NB4 (cell line): ENCODE measurements around the gene COL9A3.

Experiments used
- DNase-seq: peaks from one replicate; pipeline ENCODE4 v3.0.0; 2010; ENCODE audit warnings: low read depth
- H3K4me3 ChIP-seq: one replicate; pipeline ENCODE4 v1.5.1; 2011; ENCODE audit warnings: mild to moderate bottlenecking, low read depth, low read length, moderate library complexity
- MYC ChIP-seq: IDR thresholded peaks from 2 replicates; pipeline ENCODE4 v1.6.1; 2011; ENCODE audit warnings: low read depth, low read length
- POLR2A ChIP-seq: IDR thresholded peaks from 2 replicates; pipeline ENCODE4 v1.6.1; 2011; ENCODE audit warnings: mild to moderate bottlenecking; ENCODE audit not compliant: insufficient read length; ENCODE audit errors: extremely low read depth
- TF ChIP-seq, protein P1 (sequence below): IDR thresholded peaks from 2 replicates; pipeline ENCODE4 v1.6.1; 2011; ENCODE audit warnings: low read depth, low read length
- TF ChIP-seq, protein P2 (sequence below): IDR thresholded peaks from one replicate; pipeline ENCODE4 v1.5.1; 2012; ENCODE audit warnings: low read depth, low read length

COL9A3 gene

DNA sequence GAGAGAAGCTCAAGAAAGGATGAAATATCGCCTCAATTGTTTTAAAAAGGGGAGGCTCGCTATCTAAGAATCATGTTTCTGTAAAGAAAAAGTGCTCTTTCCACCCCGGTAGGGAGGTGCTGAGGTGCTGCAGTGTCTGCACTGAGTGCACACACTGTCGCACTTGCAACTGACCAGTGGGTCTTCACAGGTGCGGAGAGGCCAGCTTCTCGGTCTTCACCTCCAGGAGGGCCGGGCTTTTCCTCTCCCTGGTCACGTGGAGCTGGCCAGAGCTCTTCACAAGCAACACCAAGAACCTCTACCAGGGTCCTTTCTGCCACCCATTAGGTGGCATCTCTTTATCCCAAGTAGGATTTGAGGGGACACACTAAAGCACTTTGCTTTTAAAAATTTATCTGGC is 72.6 kb downstream of the COL9A3 start:
- H3K4me3 ChIP-seq, result no peak overlapping the region
- DNase-seq, result no peak
- TF ChIP-seq POLR2A (no peak), MYC (no peak)
- TF ChIP-seq, protein P1, sequence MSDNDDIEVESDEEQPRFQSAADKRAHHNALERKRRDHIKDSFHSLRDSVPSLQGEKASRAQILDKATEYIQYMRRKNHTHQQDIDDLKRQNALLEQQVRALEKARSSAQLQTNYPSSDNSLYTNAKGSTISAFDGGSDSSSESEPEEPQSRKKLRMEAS, result no peak
- TF ChIP-seq, protein P2, sequence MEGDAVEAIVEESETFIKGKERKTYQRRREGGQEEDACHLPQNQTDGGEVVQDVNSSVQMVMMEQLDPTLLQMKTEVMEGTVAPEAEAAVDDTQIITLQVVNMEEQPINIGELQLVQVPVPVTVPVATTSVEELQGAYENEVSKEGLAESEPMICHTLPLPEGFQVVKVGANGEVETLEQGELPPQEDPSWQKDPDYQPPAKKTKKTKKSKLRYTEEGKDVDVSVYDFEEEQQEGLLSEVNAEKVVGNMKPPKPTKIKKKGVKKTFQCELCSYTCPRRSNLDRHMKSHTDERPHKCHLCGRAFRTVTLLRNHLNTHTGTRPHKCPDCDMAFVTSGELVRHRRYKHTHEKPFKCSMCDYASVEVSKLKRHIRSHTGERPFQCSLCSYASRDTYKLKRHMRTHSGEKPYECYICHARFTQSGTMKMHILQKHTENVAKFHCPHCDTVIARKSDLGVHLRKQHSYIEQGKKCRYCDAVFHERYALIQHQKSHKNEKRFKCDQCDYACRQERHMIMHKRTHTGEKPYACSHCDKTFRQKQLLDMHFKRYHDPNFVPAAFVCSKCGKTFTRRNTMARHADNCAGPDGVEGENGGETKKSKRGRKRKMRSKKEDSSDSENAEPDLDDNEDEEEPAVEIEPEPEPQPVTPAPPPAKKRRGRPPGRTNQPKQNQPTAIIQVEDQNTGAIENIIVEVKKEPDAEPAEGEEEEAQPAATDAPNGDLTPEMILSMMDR, result no peak

DNA sequence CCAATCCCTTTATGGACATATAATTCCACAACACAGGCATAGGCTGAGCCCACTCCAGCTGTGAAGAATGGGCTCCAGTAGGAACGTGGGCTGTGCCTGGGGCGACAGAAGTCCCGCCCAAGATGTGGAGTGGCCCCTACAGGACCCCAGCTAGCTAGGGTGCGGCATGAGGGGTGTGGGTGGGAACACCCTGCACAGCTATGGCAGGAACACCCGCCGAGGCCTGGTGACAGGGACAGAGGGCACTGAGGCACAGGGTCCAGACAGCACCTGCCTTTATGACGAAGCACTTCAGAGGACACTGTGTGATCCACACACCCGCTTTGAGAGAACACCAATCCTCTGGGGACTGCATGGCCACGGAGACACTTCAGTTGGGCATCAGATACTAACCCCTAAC is 73.0 kb downstream of the COL9A3 start:
- DNase-seq, result no peak
- TF ChIP-seq, protein P1, result no peak
- TF ChIP-seq, protein P2, result no peak
- TF ChIP-seq MYC, result no peak
- no peak for TF ChIP-seq POLR2A

DNA sequence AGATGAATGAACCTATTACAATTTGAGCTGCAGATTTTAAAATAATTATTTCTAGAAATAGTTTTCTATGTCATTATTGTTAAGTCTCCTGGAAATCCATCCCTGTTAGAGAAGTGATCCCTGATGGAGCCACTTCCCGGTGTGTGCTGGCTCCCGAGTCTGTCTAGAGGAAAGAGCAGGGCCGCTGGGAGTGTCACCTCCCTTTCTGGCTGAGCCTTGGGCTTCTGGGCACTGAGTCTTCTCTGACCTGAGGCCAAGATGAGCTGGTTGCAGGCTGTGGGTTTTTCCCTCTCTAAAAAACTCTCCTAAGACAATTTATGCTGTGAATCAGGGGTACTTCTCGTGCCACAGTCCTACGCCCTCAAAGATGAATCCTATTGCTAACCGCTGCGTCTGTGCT is 73.6 kb downstream of the COL9A3 start:
- H3K4me3 ChIP-seq, result no peak overlapping the region
- TF ChIP-seq, protein P2, result no peak
- TF ChIP-seq MYC (no peak), POLR2A (no peak)
- TF ChIP-seq, protein P1, result no peak
- no peak for DNase-seq

More for the DNA sequence above, 73.0 kb downstream of the COL9A3 start:
- H3K4me3 ChIP-seq, result no peak overlapping the region
